Endothelial cell of umbilical vein (primary cell): ENCODE results near the gene ZNF775. TPM values are rescaled to one million over a fixed set of nuclear protein-coding genes. Genes with fewer than 3 reads are reported as not detected.
A peak's percentile ranks its signal among the peaks of the same experiment; 100 is the strongest.

Source experiments
- BruUV-seq: library from RNA; stranded (reverse); fragments of 400-500 nt; replicated peaks from 2 replicates; lab custom pipeline; 2021; lab: Mats Ljungman, UMichigan
- CTCF ChIA-PET: fragments of 300-600, 350-600 bp; sonication (Branson Sonifier 250); formaldehyde crosslinking; loops from one replicate; lab custom pipeline; 2021; ENCODE audit warnings: antibody characterized with exemption, inconsistent platforms; lab: Charles Lee
- POLR2A ChIA-PET: fragments of 300-600, 350-600 bp; sonication (Branson Sonifier 250); formaldehyde crosslinking; loops from one replicate; lab custom pipeline; 2021; ENCODE audit warnings: antibody characterized with exemption, inconsistent platforms; lab: Charles Lee
- DNase-seq: peaks from one replicate; pipeline ENCODE4 v3.0.0-alpha.2; 2011; ENCODE audit warnings: low read depth, low spot score
- FAIRE-seq: peaks from 2 replicates; lab custom pipeline; 2011; peaks lifted over from hg19 to GRCh38; lab: Jason Lieb, UNC
- H2AFZ ChIP-seq: 2 replicates; pipeline ENCODE4 v1.6.0; 2012; ENCODE audit warnings: low read depth, low read length, control low read depth, inconsistent platforms
- H3K27ac ChIP-seq: 2 replicates; pipeline ENCODE4 v1.5.1; 2011; ENCODE audit warnings: low read depth, mild to moderate bottlenecking, control low read depth, low read length, moderate library complexity; ENCODE audit not compliant: insufficient read depth
- H3K27me3 ChIP-seq, 2 experiments: 2 replicates each; pipeline versions ENCODE4 v1.6.0 to v1.6.1; 2011; ENCODE audit warnings: low read length in 2 of 2, mixed read lengths in 1 of 2; ENCODE audit not compliant: control insufficient read depth in 2 of 2, insufficient read depth in 2 of 2
- H3K36me3 ChIP-seq, 2 experiments: 2 replicates in 1 of 2; 3 replicates in 1 of 2; pipeline ENCODE4 v1.5.1; 2011; ENCODE audit warnings: low read length in 2 of 2, mild to moderate bottlenecking in 1 of 2, moderate library complexity in 1 of 2; ENCODE audit not compliant: control insufficient read depth in 2 of 2, insufficient read depth in 2 of 2; ENCODE audit errors: extremely low read depth in 1 of 2
- H3K4me1 ChIP-seq: 3 replicates; pipeline ENCODE4 v1.5.1; 2011; ENCODE audit warnings: mild to moderate bottlenecking, low read length; ENCODE audit not compliant: control insufficient read depth, insufficient read depth; ENCODE audit errors: extremely low read depth
- H3K4me2 ChIP-seq: 2 replicates; pipeline ENCODE4 v1.6.1; 2011; ENCODE audit warnings: low read length, control low read depth, mixed read lengths; ENCODE audit not compliant: insufficient read depth
- H3K4me3 ChIP-seq, 3 experiments: fragments of 200-600 bp in 1 of 3; sonication (generic), shearing (Covaris generic) in 1 of 3; replicated peaks in 1 of 3; 2 replicates each; pipeline ENCODE4 v1.5.1; 2011 to 2016; ENCODE audit warnings: control low read depth in 3 of 3, low read length in 3 of 3, mild to moderate bottlenecking in 2 of 3, inconsistent platforms in 1 of 3, low read depth in 1 of 3, moderate library complexity in 1 of 3; ENCODE audit not compliant: insufficient read depth in 1 of 3
- H3K79me2 ChIP-seq: 2 replicates; pipeline ENCODE4 v1.6.0; 2012; ENCODE audit warnings: low read length, inconsistent platforms; ENCODE audit not compliant: control insufficient read depth, insufficient read depth
- H3K9ac ChIP-seq: replicated peaks from 2 replicates; pipeline ENCODE3; 2011; ENCODE audit warnings: low read length, control low read depth; ENCODE audit not compliant: insufficient read depth; ENCODE audit errors: extremely low read depth
- H3K9me1 ChIP-seq: replicated peaks from 3 replicates; pipeline ENCODE4 v1.6.0; 2011; ENCODE audit warnings: mild to moderate bottlenecking, low read length; ENCODE audit not compliant: control insufficient read depth, insufficient read depth; ENCODE audit errors: extremely low read depth
- H3K9me3 ChIP-seq: replicated peaks from 2 replicates; pipeline ENCODE4 v1.5.1; 2012; ENCODE audit warnings: low read length, inconsistent platforms; ENCODE audit not compliant: control insufficient read depth, insufficient read depth
- H4K20me1 ChIP-seq: replicated peaks from 2 replicates; pipeline ENCODE3; 2011; ENCODE audit warnings: mild to moderate bottlenecking, low read length; ENCODE audit not compliant: control insufficient read depth, insufficient read depth; ENCODE audit errors: extremely low read depth
- EZH2 ChIP-seq: IDR thresholded peaks from 2 replicates; pipeline ENCODE4 v1.6.1; 2012; ENCODE audit warnings: borderline replicate concordance, low read depth, mild to moderate bottlenecking, moderate library complexity, low read length, inconsistent platforms; ENCODE audit not compliant: severe bottlenecking
- JUN ChIP-seq: IDR thresholded peaks from 2 replicates; pipeline ENCODE4 v1.6.1; 2011; ENCODE audit warnings: borderline replicate concordance, low read depth; ENCODE audit not compliant: insufficient read length, insufficient read depth
- POLR2A ChIP-seq: IDR thresholded peaks from 2 replicates; pipeline ENCODE4 v1.6.1; 2012; ENCODE audit warnings: low read depth, mild to moderate bottlenecking, control low read depth, low read length
- POLR2AphosphoS5 ChIP-seq: IDR thresholded peaks from 2 replicates; pipeline ENCODE4 v1.6.1; 2012; ENCODE audit warnings: low read depth, mild to moderate bottlenecking, control low read depth, low read length, moderate library complexity; ENCODE audit not compliant: insufficient read depth
- dilution Hi-C: fragments of 300-500 bp; cut with MboI; formaldehyde crosslinking; loops from one replicate; pipeline ENCODE4 v1.15.0; 2019; ENCODE audit warnings: low sequenced_read_pairs; ENCODE audit not compliant: extremely low pct_ligation_motif_present
- intact Hi-C: fragments of 100-400 bp; cut with micrococcal nuclease; formaldehyde crosslinking; loops from one replicate; pipeline ENCODE4 v1.10.0; 2022
- polyA plus RNA-seq, 4 experiments: library from polyadenylated mRNA; depleted of rRNA in 3 of 4; stranded (reverse) in 3 of 4; unstranded in 1 of 4; fragments of >200 nt; gene quantifications; 2 replicates each; pipeline versions ENCODE4 v1.2.1 to v1.2.3, GENCODE V29; 2011 to 2012; ENCODE audit warnings: missing spikeins in 1 of 4
- total RNA-seq: library from RNA; stranded (reverse); gene quantifications from 2 replicates; pipeline ENCODE4 v1.2.3, GENCODE V29; 2021
- TF ChIP-seq, protein P1 (sequence below): IDR thresholded peaks from 2 replicates; pipeline ENCODE4 v1.6.1; 2011; ENCODE audit not compliant: insufficient read depth, insufficient read length

Gene ZNF775
- total and polyA plus RNA-seq, 2 donors (not counting 3 experiments of a cell fraction or from before 2014, with no cell fraction given): 5.8 to 8.3 TPM

DNA sequence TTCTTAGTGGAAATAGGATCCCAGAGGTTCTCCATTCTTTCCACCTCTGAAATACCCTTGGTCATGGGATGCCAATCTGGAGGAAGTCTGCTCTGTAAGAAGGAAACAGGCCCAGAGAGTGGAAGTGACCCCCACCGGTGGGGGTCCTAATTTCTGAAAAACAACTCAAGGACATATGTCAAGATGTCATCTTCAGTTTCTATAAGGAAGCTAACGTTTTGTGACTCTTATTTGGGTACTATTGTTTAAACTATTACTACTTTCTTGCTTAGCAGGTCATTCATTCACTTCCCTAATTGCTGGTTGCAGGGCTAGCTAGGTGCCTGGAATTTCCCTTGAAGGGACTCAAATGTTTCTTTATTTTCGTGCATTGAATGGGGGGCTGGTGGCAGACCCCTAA is 1.9 kb upstream of the ZNF775 start:
- Histone ChIP-seq H3K36me3 (peaks cover 6 to 20% of the 10 kb centered on the region in 2 experiments), H2AFZ (no peak overlapping the region), H3K27ac (peak overlapping the region; percentile 1), H4K20me1 (no peaks in the 10 kb centered on the region), H3K9ac (no peak overlapping the region), H3K79me2 (peaks cover 43% of the 10 kb centered on the region), H3K9me1 (no peaks in the 10 kb centered on the region), H3K4me3 (no peak overlapping the region), H3K4me1 (peaks cover 29% of the 10 kb centered on the region), H3K27me3 (no peaks in the 10 kb centered on the region), H3K9me3 (no peaks in the 10 kb centered on the region), H3K4me2 (no peak overlapping the region)
- intact Hi-C loops: loop anchor here (5.0 to 10.0 kb wide), 2 partner anchors 188 to 210 kb away; partner anchors contain the start of gene GIMAP4
- ChIA-PET POLR2A (no interaction called here), CTCF (interaction anchor here (1.2 to 1.9 kb wide), 5 partner anchors 11 to 30 kb away, joined by 4 to 11 read pairs (median 5); no protein-coding TSS in a partner anchor)
- FAIRE-seq (no peak), DNase-seq (peak; percentile 75)
- TF ChIP-seq JUN: no peak
- TF ChIP-seq, protein P1, sequence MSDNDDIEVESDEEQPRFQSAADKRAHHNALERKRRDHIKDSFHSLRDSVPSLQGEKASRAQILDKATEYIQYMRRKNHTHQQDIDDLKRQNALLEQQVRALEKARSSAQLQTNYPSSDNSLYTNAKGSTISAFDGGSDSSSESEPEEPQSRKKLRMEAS: no peak
- dilution Hi-C loops: no loop called here
- BruUV-seq: no TSS peak

DNA sequence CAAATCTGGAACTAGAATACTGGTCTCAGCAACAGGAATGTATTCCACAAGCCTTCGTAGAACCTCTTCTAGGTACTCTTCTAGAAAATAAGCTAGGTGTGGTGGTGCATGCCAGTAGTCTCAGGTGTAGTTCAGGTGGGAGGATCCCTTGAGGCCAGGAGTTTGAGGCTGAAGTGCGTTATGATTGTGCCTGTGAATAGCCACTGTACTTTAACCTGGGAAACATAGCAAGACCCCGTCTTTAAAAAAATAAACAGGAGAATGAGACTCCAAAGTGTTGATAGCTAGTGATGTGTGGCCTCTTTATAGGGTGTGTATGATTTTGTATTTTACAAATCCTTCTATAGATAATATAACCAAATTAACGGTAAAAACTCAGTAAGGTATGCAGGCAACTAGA is 1.5 kb upstream of the ZNF775 start:
- Histone ChIP-seq H3K27ac (peak overlapping the region; percentile 87), H3K9ac (peak overlapping the region; percentile 39), H3K79me2 (peaks cover 41% of the 10 kb centered on the region), H3K9me1 (no peaks in the 10 kb centered on the region), H3K4me3 (no peak overlapping the region), H4K20me1 (no peaks in the 10 kb centered on the region), H2AFZ (no peak overlapping the region), H3K27me3 (no peaks in the 10 kb centered on the region), H3K4me2 (no peak overlapping the region), H3K4me1 (peaks cover 29% of the 10 kb centered on the region), H3K36me3 (peaks cover 6 to 15% of the 10 kb centered on the region in 2 experiments), H3K9me3 (no peaks in the 10 kb centered on the region)
- no TSS peak for BruUV-seq
- dilution Hi-C loops: no loop called here
- FAIRE-seq (no peak), DNase-seq (no peak)
- POLR2A ChIA-PET: interaction anchor here (1.4 to 1.9 kb wide), 2 partner anchors 8 to 27 kb away, joined by 4 to 13 read pairs; partner anchors contain the start of gene REPIN1
- no peak for TF ChIP-seq EZH2
- no peak for TF ChIP-seq POLR2A
- no peak for TF ChIP-seq POLR2AphosphoS5
- CTCF ChIA-PET: interaction anchor here (1.2 to 1.9 kb wide), 7 partner anchors 9 to 29 kb away, joined by 4 to 16 read pairs (median 5); partner anchors contain the start of gene REPIN1
- intact Hi-C loops: loop anchor here (2.0 to 10.0 kb wide), 3 partner anchors 21 to 210 kb away; partner anchors contain the start of gene GIMAP4
